ENCODE measurements around the gene CA7.
"Not testable (repeated sequence)": the region's sequence is repeated elsewhere in the genome, so short reads cannot be mapped to it uniquely, and the experiment has no call there.

The CA7 gene

GRCh38 chr16:66846831-66847230, 2.6 kb downstream of the CA7 start:
- DNase-seq (ENCODE audit: low spot score) = no peak

- no peak for DNase-seq (ENCODE audit: low spot score)
Observed at GRCh38 chr16:66847533-66848067, 3.4 kb downstream of the CA7 start.

- DNase-seq (ENCODE audit: low spot score) = no peak
Observed at GRCh38 chr16:66848172-66848571, 4.0 kb downstream of the CA7 start.

GRCh38 chr16:66849021-66849420, 4.8 kb downstream of the CA7 start:
- DNase-seq (ENCODE audit: low spot score) = no peak

- no peak for DNase-seq (ENCODE audit: low spot score)
Observed at GRCh38 chr16:66849549-66849948, 5.3 kb downstream of the CA7 start.

- no peak for DNase-seq (ENCODE audit: low spot score)
Observed at GRCh38 chr16:66850115-66850815, 6.1 kb downstream of the CA7 start.

GRCh38 chr16:66851166-66851964, 7.2 kb downstream of the CA7 start:
- no peak for DNase-seq (ENCODE audit: low spot score)

- no peak for DNase-seq (ENCODE audit: low spot score)
Observed at GRCh38 chr16:66853261-66854139, 9.3 kb downstream of the CA7 start.

GRCh38 chr16:66856184-66856730, 12.0 kb downstream of the CA7 start:
- no peak for DNase-seq (ENCODE audit: low spot score)

GRCh38 chr16:66856801-66857200, 12.6 kb downstream of the CA7 start:
- no peak for DNase-seq (ENCODE audit: low spot score)

- DNase-seq (ENCODE audit: low spot score) = no peak
Observed at GRCh38 chr16:66857437-66857836, 13.2 kb downstream of the CA7 start.

GRCh38 chr16:66858740-66859396, 14.7 kb downstream of the CA7 start:
- DNase-seq (ENCODE audit: low spot score) = no peak

GRCh38 chr16:66859397-66860068, 15.3 kb downstream of the CA7 start:
- DNase-seq (ENCODE audit: low spot score) = no peak

GRCh38 chr16:66862023-66862520, 17.9 kb downstream of the CA7 start:
- DNase-seq (ENCODE audit: low spot score) = no peak

- no peak for DNase-seq (ENCODE audit: low spot score)
Observed at GRCh38 chr16:66863707-66864106, 19.5 kb downstream of the CA7 start.

- no peak for DNase-seq (ENCODE audit: low spot score)
Observed at GRCh38 chr16:66869424-66869823, 25.2 kb downstream of the CA7 start.

GRCh38 chr16:66871363-66871762, 27.1 kb downstream of the CA7 start:
- DNase-seq (ENCODE audit: low spot score) = not testable (repeated sequence)

GRCh38 chr16:66871840-66872239, 27.6 kb downstream of the CA7 start:
- DNase-seq (ENCODE audit: low spot score) = no peak

- no peak for DNase-seq (ENCODE audit: low spot score)
Observed at GRCh38 chr16:66872559-66872942, 28.3 kb downstream of the CA7 start.

GRCh38 chr16:66872943-66873684, 28.9 kb downstream of the CA7 start:
- DNase-seq (ENCODE audit: low spot score) = peak; percentile 98
